GM19023 (cell line): Measurements from ENCODE around the gene GTPBP1.

ENCODE experiments used
- ATAC-seq: cut with Tn5 transposase; IDR thresholded peaks from one replicate; pipeline ENCODE4 v1.9.1; 2021; ENCODE audit warnings: mild to moderate bottlenecking, moderate library complexity; ENCODE audit not compliant: unreplicated experiment

GTPBP1 gene

DNA sequence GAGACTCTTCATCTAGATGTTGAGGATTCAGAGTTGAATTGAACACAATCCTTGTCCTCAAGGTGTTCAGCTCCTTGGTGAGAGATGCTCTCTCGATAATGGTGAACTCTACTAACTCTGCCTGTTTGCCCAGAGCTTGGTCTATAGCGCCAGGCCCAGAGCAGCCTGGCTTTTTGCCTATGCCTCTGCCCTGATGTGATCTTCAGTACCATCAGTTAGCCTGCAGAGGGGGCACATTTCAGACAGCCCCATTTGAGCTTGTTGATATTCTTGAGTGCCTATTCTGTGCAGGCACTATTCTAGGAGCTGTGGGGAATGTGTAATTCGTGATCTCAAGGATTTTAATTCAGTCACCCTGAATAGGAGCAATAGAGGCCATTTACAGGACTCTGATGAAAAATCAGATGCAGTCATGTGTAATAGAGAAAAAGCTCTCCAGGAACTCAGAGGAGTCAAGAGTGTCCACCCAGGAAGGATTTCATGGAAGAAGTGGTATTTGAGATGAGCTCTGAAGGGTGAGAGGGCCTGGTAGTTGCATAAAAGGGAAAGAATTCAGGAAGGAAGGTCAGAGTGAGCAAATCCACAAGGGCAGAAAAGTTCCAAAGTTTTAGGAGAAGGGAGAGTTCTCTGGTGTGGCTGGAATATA is 19.3 kb downstream of the GTPBP1 start:
- ATAC-seq, result no peak

GRCh38 chr22:38725900-38726655 is 20.3 kb downstream of the GTPBP1 start:
- ATAC-seq, result no peak

- no peak for ATAC-seq
Measured at GRCh38 chr22:38727123-38727522, 21.4 kb downstream of the GTPBP1 start.

DNA sequence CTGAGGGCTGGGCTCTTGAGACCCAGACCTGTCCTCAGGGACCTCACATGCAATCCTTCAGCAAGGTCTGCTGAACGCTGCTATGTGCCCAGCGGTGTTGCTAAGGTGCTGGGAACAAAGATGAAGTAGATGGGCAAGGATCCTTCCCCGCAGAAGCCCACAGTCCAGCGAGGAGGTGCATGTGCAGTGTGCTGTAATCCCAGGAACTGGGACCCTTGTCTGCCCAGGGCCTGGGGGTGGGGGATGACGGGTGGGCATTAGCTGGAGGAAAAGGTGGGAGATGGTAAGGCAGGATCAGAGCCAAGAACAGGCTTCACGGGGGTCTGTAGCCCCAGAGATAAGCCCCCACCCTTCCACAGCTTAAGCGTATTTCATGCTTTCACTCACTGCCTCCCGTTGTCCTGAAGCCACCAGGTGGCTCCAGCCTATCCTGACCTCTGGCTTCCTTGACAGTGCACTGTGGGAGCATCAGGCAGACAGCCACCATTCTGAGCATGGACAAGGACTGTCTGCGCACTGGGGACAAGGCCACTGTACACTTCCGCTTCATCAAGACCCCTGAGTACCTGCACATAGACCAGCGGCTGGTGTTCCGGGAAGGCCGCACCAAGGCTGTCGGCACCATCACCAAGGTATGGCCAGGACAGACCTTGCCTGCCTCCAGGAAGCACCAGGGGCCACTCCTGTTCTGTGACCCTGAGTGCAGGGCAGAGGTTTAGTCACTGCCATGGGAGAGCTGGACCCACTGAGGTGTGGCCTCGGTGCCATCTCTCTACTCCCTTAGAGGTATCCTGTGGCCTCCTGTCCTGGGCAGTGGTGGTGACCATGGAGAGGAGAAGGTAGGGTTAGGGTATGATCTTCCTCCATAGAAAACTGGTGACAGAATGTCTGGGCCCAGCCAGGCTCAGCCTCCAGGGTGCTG is 22.0 kb downstream of the GTPBP1 start:
- no peak for ATAC-seq

GRCh38 chr22:38728871-38729796 is 23.4 kb downstream of the GTPBP1 start:
- ATAC-seq, result no peak

GRCh38 chr22:38729946-38730345 is 24.2 kb downstream of the GTPBP1 start:
- no peak for ATAC-seq

DNA sequence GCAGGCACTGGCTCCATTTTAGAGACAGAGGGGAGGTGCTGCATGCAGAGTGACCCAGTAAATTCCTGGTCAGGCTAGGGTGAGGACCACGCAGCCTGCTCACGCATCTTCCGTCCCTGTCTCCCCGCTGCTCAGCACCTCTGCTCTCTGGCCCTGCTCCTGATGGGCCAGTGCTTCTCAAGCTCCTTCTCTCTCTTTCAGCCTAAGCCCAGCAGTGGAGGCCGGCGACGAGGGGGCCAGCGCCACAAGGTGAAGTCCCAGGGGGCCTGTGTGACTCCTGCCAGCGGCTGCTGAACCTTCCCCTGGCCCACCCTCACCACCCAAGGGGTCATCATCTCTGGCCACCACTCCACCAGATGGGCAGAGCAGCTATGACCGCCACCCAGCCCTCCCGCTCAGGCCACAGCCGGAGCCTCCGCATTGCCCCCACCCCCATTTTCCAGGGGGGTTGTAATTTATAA is 24.7 kb downstream of the GTPBP1 start:
- no peak for ATAC-seq

DNA sequence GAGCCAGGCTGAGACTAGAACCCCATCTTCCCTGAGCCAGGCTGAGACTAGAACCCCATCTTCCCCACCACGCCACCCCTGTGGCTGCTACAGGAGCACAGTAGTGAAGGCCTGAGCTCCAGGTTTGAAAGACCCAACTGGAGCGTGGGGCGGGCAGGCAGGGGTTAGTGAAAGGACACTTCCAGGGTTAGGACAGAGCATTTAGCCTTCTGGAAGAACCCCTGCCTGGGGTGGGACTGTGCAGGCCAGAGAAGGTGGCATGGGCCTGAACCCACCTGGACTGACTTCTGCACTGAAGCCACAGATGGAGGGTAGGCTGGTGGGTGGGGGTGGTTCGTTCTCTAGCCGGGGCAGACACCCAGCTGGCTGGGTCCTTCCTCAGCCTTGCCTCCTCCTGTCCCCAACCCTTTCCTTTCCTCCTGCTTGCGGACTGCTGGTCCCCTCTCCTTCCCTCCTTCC is 26.0 kb downstream of the GTPBP1 start:
- no peak for ATAC-seq

- no peak for ATAC-seq
Measured at GRCh38 chr22:38732251-38732815, 26.6 kb downstream of the GTPBP1 start.

GRCh38 chr22:38733329-38733723 is 27.6 kb downstream of the GTPBP1 start:
- ATAC-seq, result no peak

DNA sequence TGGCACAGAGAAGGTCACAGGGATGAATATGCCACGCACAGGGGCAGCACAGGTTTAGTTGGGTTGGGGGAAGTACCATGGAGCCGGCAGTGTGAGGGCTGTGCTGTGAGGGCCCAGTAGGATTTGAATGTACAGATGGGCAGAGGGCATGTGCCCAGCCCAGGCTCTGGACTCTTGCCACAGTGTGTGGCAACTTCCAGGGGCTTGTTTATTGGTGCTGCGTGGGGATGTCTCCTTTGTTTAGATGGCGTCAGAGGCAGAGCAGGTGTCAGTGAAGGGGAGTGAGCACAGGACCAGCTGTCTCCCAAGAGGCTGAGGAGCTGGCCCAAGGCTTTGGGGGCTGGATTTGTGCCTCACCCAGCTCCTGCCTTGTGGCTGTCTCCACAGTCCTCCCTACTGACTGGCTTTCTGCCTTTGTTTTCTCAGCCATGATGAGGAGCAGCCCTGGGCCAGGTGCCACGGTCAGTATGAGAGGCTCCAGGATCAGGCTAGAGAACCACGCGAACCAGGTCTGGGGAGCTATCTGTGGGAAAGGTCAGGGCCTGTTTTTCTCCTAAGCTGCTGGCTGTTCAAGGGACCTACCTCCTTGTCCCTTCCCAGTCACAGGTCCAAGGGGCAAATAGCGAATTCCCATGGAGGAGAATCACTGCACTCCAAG is 28.1 kb downstream of the GTPBP1 start:
- no peak for ATAC-seq

- ATAC-seq, result no peak
Measured at GRCh38 chr22:38734421-38735100, 28.8 kb downstream of the GTPBP1 start.

- ATAC-seq, result no peak
Measured at GRCh38 chr22:38735126-38735464, 29.4 kb downstream of the GTPBP1 start.

- ATAC-seq, result no peak
Measured at GRCh38 chr22:38735465-38736256, 29.9 kb downstream of the GTPBP1 start.

- ATAC-seq, result no peak
Measured at GRCh38 chr22:38736257-38736570, 30.5 kb downstream of the GTPBP1 start.

GRCh38 chr22:38737302-38738060 is 31.7 kb downstream of the GTPBP1 start:
- no peak for ATAC-seq

- ATAC-seq, result no peak
Measured at GRCh38 chr22:38738475-38739070, 32.8 kb downstream of the GTPBP1 start.
